ENCODE measurements around the gene B3GLCT.

B3GLCT gene

GRCh38 chr13:31182987-31183386 is 16.8 kb upstream of the B3GLCT start:
- TF ChIP-seq EZH2phosphoT487 (IDR thresholded peaks at IDR 0.05; ENCODE audit: low read length) (no peak), CTCF (IDR thresholded peaks at IDR 0.05; ENCODE audit: low read length) (no peak), EZH2 (optimal IDR thresholded peaks at IDR 0.05; ENCODE audit: low read depth, low read length) (no peak)
- H3K9me3 ChIP-seq (replicated peaks; ENCODE audit: insufficient read depth, low read length), result no peaks in the 10 kb centered on the region
- no peak for DNase-seq

GRCh38 chr13:31184451-31184850 is 15.3 kb upstream of the B3GLCT start:
- Histone ChIP-seq H4K20me1 (ENCODE audit: insufficient read depth, low read length) (no peaks in the 10 kb centered on the region), H3K9me3 (replicated peaks; ENCODE audit: insufficient read depth, low read length) (no peaks in the 10 kb centered on the region), H3K4me1 (ENCODE audit: low read length) (no peaks in the 10 kb centered on the region), H3K27me3 (replicated peaks; ENCODE audit: insufficient read depth, low read length) (no peaks in the 10 kb centered on the region), H2AFZ (ENCODE audit: low read length) (no peak overlapping the region), H3K79me2 (ENCODE audit: low read length) (no peaks in the 10 kb centered on the region), H3K27ac (ENCODE audit: low read length) (no peak overlapping the region), H3K9ac (ENCODE audit: low read length) (no peak overlapping the region), H3K36me3 (replicated peaks; ENCODE audit: insufficient read depth, low read length) (no peaks in the 10 kb centered on the region), H3K4me2 (ENCODE audit: low read depth, low read length) (no peak overlapping the region), H3F3A (ENCODE audit: insufficient read depth, low read length) (no peaks in the 10 kb centered on the region), H3K9me2 (replicated peaks; ENCODE audit: insufficient read depth, low read length) (no peaks in the 10 kb centered on the region), H3K4me3 (ENCODE audit: low read length) (no peak overlapping the region)
- TF ChIP-seq CTCF (IDR thresholded peaks at IDR 0.05; ENCODE audit: low read length) (no peak), EZH2 (optimal IDR thresholded peaks at IDR 0.05; ENCODE audit: low read depth, low read length) (no peak)
- no peak for DNase-seq

More at GRCh38 chr13:31182987-31183386, 16.8 kb upstream of the B3GLCT start:
- Histone ChIP-seq H3K4me1 (ENCODE audit: low read length) (no peaks in the 10 kb centered on the region), H3K4me3 (ENCODE audit: low read length) (no peak overlapping the region), H2AFZ (ENCODE audit: low read length) (no peak overlapping the region), H3K9ac (ENCODE audit: low read length) (no peak overlapping the region), H3K4me2 (ENCODE audit: low read depth, low read length) (no peak overlapping the region), H3F3A (ENCODE audit: insufficient read depth, low read length) (no peaks in the 10 kb centered on the region), H3K27me3 (replicated peaks; ENCODE audit: insufficient read depth, low read length) (no peaks in the 10 kb centered on the region), H3K9me2 (replicated peaks; ENCODE audit: insufficient read depth, low read length) (no peaks in the 10 kb centered on the region), H3K36me3 (replicated peaks; ENCODE audit: insufficient read depth, low read length) (no peaks in the 10 kb centered on the region), H4K20me1 (ENCODE audit: insufficient read depth, low read length) (no peaks in the 10 kb centered on the region), H3K27ac (ENCODE audit: low read length) (no peak overlapping the region), H3K79me2 (ENCODE audit: low read length) (no peaks in the 10 kb centered on the region)

- no peak for TF ChIP-seq CTCF (IDR thresholded peaks at IDR 0.05; ENCODE audit: low read length)
- no peak for TF ChIP-seq EZH2 (optimal IDR thresholded peaks at IDR 0.05; ENCODE audit: low read depth, low read length)
- TF ChIP-seq EZH2phosphoT487 (IDR thresholded peaks at IDR 0.05; ENCODE audit: low read length), result no peak
- H3F3A ChIP-seq (ENCODE audit: insufficient read depth, low read length), result no peaks in the 10 kb centered on the region
- H4K20me1 ChIP-seq (ENCODE audit: insufficient read depth, low read length), result no peaks in the 10 kb centered on the region
- H3K27me3 ChIP-seq (replicated peaks; ENCODE audit: insufficient read depth, low read length), result no peaks in the 10 kb centered on the region
- no peak overlapping the region for H3K27ac ChIP-seq (ENCODE audit: low read length)
- no peak overlapping the region for H3K4me3 ChIP-seq (ENCODE audit: low read length)
- no peaks in the 10 kb centered on the region for H3K4me1 ChIP-seq (ENCODE audit: low read length)
- no peak overlapping the region for H2AFZ ChIP-seq (ENCODE audit: low read length)
- no peaks in the 10 kb centered on the region for H3K9me3 ChIP-seq (replicated peaks; ENCODE audit: insufficient read depth, low read length)
- no peaks in the 10 kb centered on the region for H3K9me2 ChIP-seq (replicated peaks; ENCODE audit: insufficient read depth, low read length)
- no peaks in the 10 kb centered on the region for H3K79me2 ChIP-seq (ENCODE audit: low read length)
- DNase-seq, result no peak
- H3K4me2 ChIP-seq (ENCODE audit: low read depth, low read length), result no peak overlapping the region
- no peaks in the 10 kb centered on the region for H3K36me3 ChIP-seq (replicated peaks; ENCODE audit: insufficient read depth, low read length)
- no peak overlapping the region for H3K9ac ChIP-seq (ENCODE audit: low read length)
Observed at GRCh38 chr13:31184981-31185645, 14.7 kb upstream of the B3GLCT start.
